ENCODE results near the gene HYAL3. TPM values are rescaled to one million over a fixed set of nuclear protein-coding genes. Genes with fewer than 3 reads are reported as not detected.

Gene HYAL3
- total and polyA plus RNA-seq, 2 of the 8 experiments (the other 6 are each of a cell fraction or from before 2014, with no cell fraction given), result 3.2 to 12.2 TPM

GRCh38 chr3:50297896-50298725 is 1.1 kb downstream of the HYAL3 start:
- Histone ChIP-seq H4K91ac (replicated peaks; ENCODE audit: insufficient read length, low read length) (no peak overlapping the region), H3K18ac (ENCODE audit: extremely low read depth, low read length) (no peak overlapping the region), H4K8ac (ENCODE audit: extremely low read depth, insufficient read depth, low read length) (no peak overlapping the region; the same call in 1 of the 2 replicates), H3K4ac (replicated peaks; ENCODE audit: insufficient read length, low read depth, low read length) (no peak overlapping the region), H3K79me2 (ENCODE audit: control insufficient read depth in 1 of 2, insufficient read depth in 2 of 2, low read length in 2 of 2) (no peaks in the 10 kb centered on the region), H2AFZ (ENCODE audit: low read length) (no peak overlapping the region), H4K5ac (ENCODE audit: insufficient read length, low read depth, low read length) (no peak overlapping the region), H3K27me3 (replicated peaks in 1 of 4; ENCODE audit: control insufficient read depth in 3 of 4, extremely low read depth in 1 of 4, insufficient read depth in 3 of 4, low read length in 3 of 4) (no peaks in the 10 kb centered on the region; a peak in 1 of 7 replicates), H3K79me1 (ENCODE audit: low read depth, low read length) (no peaks in the 10 kb centered on the region), H3K23me2 (ENCODE audit: low read depth, low read length) (peaks cover 5% of the 10 kb centered on the region; the same call in 1 of the 2 replicates), H2BK12ac (ENCODE audit: low read depth, low read length) (no peak overlapping the region), H3K23ac (ENCODE audit: insufficient read length) (no peak overlapping the region), H3K14ac (ENCODE audit: insufficient read length) (no peak overlapping the region), H3K9ac (replicated peaks in 1 of 4; ENCODE audit: extremely low read depth in 1 of 4, low read depth in 3 of 4, low read length in 3 of 4) (no peak overlapping the region), H3K4me3 (ENCODE audit: extremely low read depth in 1 of 4, insufficient read depth in 2 of 4, low read depth in 3 of 4, low read length in 4 of 4) (peak overlapping the region; percentile 70 to 89 (median 80); a peak in 7 of 8 replicates), H3K4me2 (ENCODE audit: insufficient read depth in 1 of 2, low read depth in 2 of 2, low read length in 2 of 2) (peak overlapping the region; percentile 67 to 92), H3K36me3 (ENCODE audit: control insufficient read depth in 2 of 4, insufficient read depth in 4 of 4, low read length in 3 of 4) (no peaks in the 10 kb centered on the region), H3K9me3 (ENCODE audit: insufficient read depth in 2 of 2, low read depth in 1 of 2, low read length in 1 of 2) (no peaks in the 10 kb centered on the region), H2AK5ac (ENCODE audit: low read depth, low read length) (no peak overlapping the region), H2BK15ac (ENCODE audit: low read length) (no peak overlapping the region), H3K4me1 (replicated peaks in 1 of 4; ENCODE audit: control insufficient read depth in 3 of 4, insufficient read depth in 4 of 4, low read length in 3 of 4) (peaks cover 0 to 23% (median 8%) of the 10 kb centered on the region in 4 experiments; a peak in 6 of 7 replicates), H2BK20ac (ENCODE audit: low read length) (no peak overlapping the region), H4K20me1 (replicated peaks in 1 of 2; ENCODE audit: control insufficient read depth in 1 of 2, insufficient read depth in 2 of 2, low read length in 2 of 2) (peaks cover 0 to 2% of the 10 kb centered on the region in 2 experiments), H2BK5ac (ENCODE audit: low read depth, low read length) (no peak overlapping the region), H3K27ac (ENCODE audit: low read depth, low read length) (no peak overlapping the region), H3K56ac (replicated peaks; ENCODE audit: insufficient read length, low read depth, low read length) (no peak overlapping the region), H2BK120ac (replicated peaks; ENCODE audit: low read depth, low read length) (no peak overlapping the region)
- DNase-seq (ENCODE audit: low read depth in 1 of 2, low spot score in 2 of 2) (peak in 1 of 2 experiments; percentile 52), FAIRE-seq (no peak)
- WGBS, 2 experiments (ENCODE audit: extremely low coverage in 1 of 2, insufficient coverage in 1 of 2, insufficient read length in 1 of 2, insufficient replicate concordance in 2 of 2, low coverage in 1 of 2, low lambda C conversion rate in 2 of 2, missing lambda C conversion rate in 1 of 2), result 76% methylated on average over 9 of the region's 9 CpGs; no CpG with 5 or more reads in 1 of the 2 experiments
- CTCF ChIA-PET (ENCODE audit: partially characterized antibody), result interaction anchor here (0.8 to 1.8 kb wide), 11 partner anchors 10 to 253 kb away, joined by 3 to 7 read pairs (median 3); partner anchors contain the start of genes LSMEM2 and TUSC2
- TF ChIP-seq E2F6 (IDR thresholded peaks at IDR 0.05) (no peak), RFX5 (IDR thresholded peaks at IDR 0.05; ENCODE audit: borderline replicate concordance, low read depth, low read length) (no peak), TAF1 (IDR thresholded peaks at IDR 0.05; ENCODE audit: low read depth, low read length) (no peak), CTCF (IDR thresholded peaks at IDR 0.05; ENCODE audit: control extremely low read depth in 1 of 3, insufficient read depth in 1 of 3, low read depth in 1 of 3, low read length in 3 of 3) (0 out of 4 replicates have a peak, but pooled peaks of 1 of the 3 experiments have one; percentile 2), SP4 (IDR thresholded peaks at IDR 0.05; ENCODE audit: low read length) (no peak)
- POLR2A ChIA-PET (ENCODE audit: partially characterized antibody), result interaction anchor here (0.8 to 11.3 kb wide), 9 partner anchors 9 to 73 kb away, joined by 3 to 149 read pairs (median 3); partner anchors contain the start of genes HYAL2, SEMA3B and TUSC2

All from H1 (cell line).